GM12878 (cell line): ENCODE measurements around the gene NUBP1. TPM values are rescaled to one million over a fixed set of nuclear protein-coding genes. Genes with fewer than 3 reads are reported as not detected.

Experiments
- ATAC-seq: fragments of 200-7000 bp; cut with Tn5 transposase; 3 replicates; pipeline ENCODE4 v1.9.1; 2020; ENCODE audit warnings: mild to moderate bottlenecking, moderate library complexity
- BruUV-seq: library from RNA; stranded (reverse); fragments of 400-500 nt; replicated peaks from 2 replicates; lab custom pipeline; 2021; lab: Mats Ljungman, UMichigan
- CTCF ChIA-PET: fragments of 300-600 bp; sonication (Branson Sonifier 250); formaldehyde crosslinking; extraction: SDS; loops from one replicate; lab custom pipeline; 2021; ENCODE audit warnings: inconsistent platforms; lab: Yijun Ruan, JAX
- POLR2A ChIA-PET: fragments of 350-600 bp; formaldehyde crosslinking; extraction: SDS; loops from one replicate; lab custom pipeline; 2021; ENCODE audit warnings: inconsistent platforms; lab: Charles Lee
- RAD21 ChIA-PET: fragments of 300-600 bp; sonication (Branson Sonifier 250); formaldehyde crosslinking; loops from one replicate; lab custom pipeline; 2023; ENCODE audit warnings: antibody characterized with exemption; ENCODE audit not compliant: unreplicated experiment; lab: Charles Lee
- SMC1A ChIA-PET: fragments of 300-600 bp; sonication (Branson Sonifier 250); formaldehyde crosslinking; loops from one replicate; lab custom pipeline; 2023; ENCODE audit not compliant: unreplicated experiment, uncharacterized antibody; lab: Charles Lee
- DNase-seq: peaks from one replicate; pipeline ENCODE4 v3.0.0-alpha.2; 2011; ENCODE audit warnings: low read depth, low spot score
- FAIRE-seq: peaks from 3 replicates; lab custom pipeline; 2011; peaks lifted over from hg19 to GRCh38; lab: Jason Lieb, UNC
- H2AFZ ChIP-seq: 2 replicates; pipeline ENCODE4 v1.6.0; 2011; ENCODE audit warnings: low read depth, low read length, control low read depth; ENCODE audit not compliant: control insufficient read depth
- H3K27ac ChIP-seq: 2 replicates; pipeline ENCODE4 v1.5.1; 2011; ENCODE audit warnings: control low read depth; ENCODE audit not compliant: control insufficient read depth, insufficient read depth
- H3K27me3 ChIP-seq, 2 experiments: replicated peaks in 1 of 2; 2 replicates each; pipeline versions ENCODE4 v1.6.0 to v1.6.1; 2011; ENCODE audit warnings: low read length in 1 of 2; ENCODE audit not compliant: control insufficient read depth in 2 of 2, insufficient read depth in 2 of 2
- H3K36me3 ChIP-seq, 2 experiments: 2 replicates each; pipeline ENCODE4 v1.5.1; 2011; ENCODE audit warnings: low read length in 1 of 2; ENCODE audit not compliant: control insufficient read depth in 2 of 2, insufficient read depth in 2 of 2
- H3K4me1 ChIP-seq: 2 replicates; pipeline ENCODE4 v1.6.1; 2011; ENCODE audit warnings: mild to moderate bottlenecking, low read length, moderate library complexity, mixed read lengths; ENCODE audit not compliant: control insufficient read depth, insufficient read depth
- H3K4me2 ChIP-seq: 2 replicates; pipeline ENCODE4 v1.6.0; 2011; ENCODE audit warnings: control low read depth; ENCODE audit not compliant: control insufficient read depth, insufficient read depth
- H3K4me3 ChIP-seq: fragments of 200-600 bp; sonication (generic); 2 replicates; pipeline ENCODE4 v1.5.1; 2016
- H3K79me2 ChIP-seq: 2 replicates; pipeline ENCODE4 v1.6.0; 2011; ENCODE audit warnings: low read length; ENCODE audit not compliant: control insufficient read depth, insufficient read depth
- H3K9ac ChIP-seq: 2 replicates; pipeline ENCODE4 v1.8.0; 2011; ENCODE audit warnings: low read length, control low read depth, mixed read lengths; ENCODE audit not compliant: control insufficient read depth, insufficient read depth
- H3K9me3 ChIP-seq: replicated peaks from 3 replicates; pipeline ENCODE4 v1.5.1; 2011; ENCODE audit warnings: mild to moderate bottlenecking, low read length; ENCODE audit not compliant: control insufficient read depth, insufficient read depth
- H4K20me1 ChIP-seq: 2 replicates; pipeline ENCODE4 v1.6.0; 2011; ENCODE audit not compliant: control insufficient read depth, insufficient read depth
- ATF7 ChIP-seq: fragments of 450-650 bp; IDR thresholded peaks from 2 replicates; pipeline ENCODE4 v1.6.1; 2016; ENCODE audit warnings: low read depth, mild to moderate bottlenecking
- EED ChIP-seq: sonication (generic); IDR thresholded peaks from 2 replicates; pipeline ENCODE4 v1.6.1; 2016; ENCODE audit warnings: antibody characterized with exemption, low read depth
- HDAC6 ChIP-seq: fragments of 200-600 bp; sonication (generic); IDR thresholded peaks from one replicate; pipeline ENCODE4 v1.8.0; 2017; ENCODE audit warnings: antibody characterized with exemption; ENCODE audit not compliant: unreplicated experiment
- NR2C1 ChIP-seq: fragments of 450-650 bp; IDR thresholded peaks from 2 replicates; pipeline ENCODE4 v1.6.1; 2017; ENCODE audit warnings: antibody characterized with exemption, mild to moderate bottlenecking, moderate library complexity
- POLR2A ChIP-seq: IDR thresholded peaks from 2 replicates; pipeline ENCODE4 v1.6.1; 2011; ENCODE audit warnings: low read depth, mild to moderate bottlenecking, low read length
- RAD21 ChIP-seq: IDR thresholded peaks from 2 replicates; pipeline ENCODE4 v1.6.1; 2011; ENCODE audit warnings: mild to moderate bottlenecking, low read depth, low read length, moderate library complexity; ENCODE audit not compliant: insufficient read depth
- TCF12 ChIP-seq: IDR thresholded peaks from 2 replicates; pipeline ENCODE4 v1.6.1; 2011; ENCODE audit warnings: low read depth, mild to moderate bottlenecking, low read length
- TCF3 ChIP-seq: IDR thresholded peaks from 2 replicates; pipeline ENCODE4 v1.6.1; 2012; ENCODE audit warnings: low read depth, mild to moderate bottlenecking, low read length, borderline replicate concordance; ENCODE audit not compliant: insufficient read depth
- TCF7 ChIP-seq: IDR thresholded peaks from 2 replicates; pipeline ENCODE4 v1.6.1; 2014; ENCODE audit warnings: antibody characterized with exemption, borderline replicate concordance
- ZBTB33 ChIP-seq: fragments of 450-650 bp; IDR thresholded peaks from 2 replicates; pipeline ENCODE4 v1.6.1; 2017; ENCODE audit warnings: mild to moderate bottlenecking
- WGBS: methylation state at CpG from one replicate; pipeline ENCODE4 v1.1.6; 2016; ENCODE audit warnings: low lambda C conversion rate; ENCODE audit not compliant: insufficient replicate concordance, insufficient coverage; ENCODE audit errors: missing lambda C conversion rate; 5-methylcytosine and 5-hydroxymethylcytosine counted together
- in situ Hi-C: fragments of 300-500 bp; cut with MboI; formaldehyde crosslinking; loops from 9 replicates; pipeline ENCODE4 v1.14.3; 2018; ENCODE audit warnings: mixed read lengths
- intact Hi-C: fragments of 100-400 bp; cut with micrococcal nuclease; formaldehyde crosslinking; loops from one replicate; pipeline ENCODE4 v1.14.2; 2022; ENCODE audit not compliant: unreplicated experiment
- polyA plus RNA-seq, 11 experiments: library from polyadenylated mRNA; depleted of rRNA in 4 of 11; unstranded in 6 of 11; stranded (reverse) in 5 of 11; fragments of >200 nt; fragmentation: Nextera tagmentation in 4 of 11; fragmentation: Illumina TruSeq in 1 of 11; extraction: Ambion mirVana in 4 of 11; extraction: Trizol in 1 of 11; gene quantifications; 1 replicate in 1 of 11; 2 replicates in 10 of 11; pipeline versions ENCODE4 v1.2.1 to v1.2.3, GENCODE V29; 2011 to 2016; ENCODE audit warnings: inconsistent platforms in 2 of 11, missing spikeins in 2 of 11, low read depth in 1 of 11
- total RNA-seq, 4 experiments: library from RNA; depleted of rRNA in 3 of 4; stranded (reverse); fragments of >200 nt in 3 of 4; fragmentation: Illumina TruSeq in 1 of 4; extraction: Trizol in 1 of 4; gene quantifications; 2 replicates each; pipeline versions ENCODE4 v1.2.1 to v1.2.3, GENCODE V29; 2013 to 2021
- TF ChIP-seq, protein P1 (sequence below): IDR thresholded peaks from 2 replicates; pipeline ENCODE4 v1.6.1; 2011; ENCODE audit warnings: borderline replicate concordance, low read depth, mild to moderate bottlenecking, moderate library complexity, low read length; ENCODE audit not compliant: insufficient read depth, poor library complexity, severe bottlenecking

The NUBP1 gene
- total and polyA plus RNA-seq, 10 of the 15 experiments (the other 5 are each of a cell fraction or from before 2014, with no cell fraction given): 31.0 to 74.9 (median 58.3) TPM

DNA sequence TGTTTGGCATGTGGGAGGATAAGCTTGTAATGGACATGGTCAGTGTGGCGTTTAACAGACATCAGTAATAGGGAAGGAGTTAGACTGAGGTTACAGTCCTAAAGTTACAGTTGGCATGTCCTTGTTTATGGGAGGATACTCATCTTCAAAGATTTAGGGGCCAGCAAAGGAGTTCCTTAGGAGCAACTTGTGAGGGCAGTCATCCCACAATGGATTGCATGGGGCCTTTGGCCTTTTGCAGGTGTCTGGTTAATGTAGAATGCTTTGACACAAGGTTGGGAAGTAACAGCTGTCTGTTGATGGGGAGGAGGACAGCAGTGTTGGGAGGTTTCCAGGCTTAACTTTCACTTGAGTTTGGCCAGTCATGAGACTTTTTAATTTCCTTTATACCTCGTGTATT is 2.2 kb downstream of the NUBP1 start:
- ChIA-PET RAD21 (interaction anchor here (1.2 to 4.0 kb wide), 4 partner anchors 8 to 141 kb away, joined by 3 to 52 read pairs (median 11); partner anchors contain the start of gene CIITA), POLR2A (interaction anchor here (1.0 to 2.6 kb wide), 3 partner anchors 30 to 196 kb away, joined by 3 to 7 read pairs (median 6); partner anchors contain the start of gene DEXI), SMC1A (interaction anchor here (0.9 to 3.8 kb wide), 5 partner anchors 10 to 173 kb away, joined by 3 to 22 read pairs (median 7); partner anchors contain the start of gene CIITA), CTCF (no interaction called here)
- FAIRE-seq (no peak), ATAC-seq (no peak), DNase-seq (no peak)
- peaks cover 24% of the 10 kb centered on the region for H3K4me1 ChIP-seq
- H3K27me3 ChIP-seq: no peaks in the 10 kb centered on the region
- no peak for TF ChIP-seq ZBTB33
- TF ChIP-seq, protein P1, sequence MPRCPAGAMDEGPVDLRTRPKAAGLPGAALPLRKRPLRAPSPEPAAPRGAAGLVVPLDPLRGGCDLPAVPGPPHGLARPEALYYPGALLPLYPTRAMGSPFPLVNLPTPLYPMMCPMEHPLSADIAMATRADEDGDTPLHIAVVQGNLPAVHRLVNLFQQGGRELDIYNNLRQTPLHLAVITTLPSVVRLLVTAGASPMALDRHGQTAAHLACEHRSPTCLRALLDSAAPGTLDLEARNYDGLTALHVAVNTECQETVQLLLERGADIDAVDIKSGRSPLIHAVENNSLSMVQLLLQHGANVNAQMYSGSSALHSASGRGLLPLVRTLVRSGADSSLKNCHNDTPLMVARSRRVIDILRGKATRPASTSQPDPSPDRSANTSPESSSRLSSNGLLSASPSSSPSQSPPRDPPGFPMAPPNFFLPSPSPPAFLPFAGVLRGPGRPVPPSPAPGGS: no peak
- TF ChIP-seq TCF12: no peak
- no peak for TF ChIP-seq HDAC6
- no peak for TF ChIP-seq EED
- TF ChIP-seq ATF7: no peak
- TF ChIP-seq RAD21: no peak
- no peak for TF ChIP-seq NR2C1
- TF ChIP-seq TCF3: no peak
- no peak for TF ChIP-seq TCF7
- no peak for TF ChIP-seq POLR2A
- intact Hi-C loops: no loop called here
- H3K27ac ChIP-seq: no peak overlapping the region
- H3K36me3 ChIP-seq: peaks cover 1 to 13% of the 10 kb centered on the region in 2 experiments; a peak in 2 of 4 replicates
- H3K9me3 ChIP-seq: no peaks in the 10 kb centered on the region
- no peak overlapping the region for H2AFZ ChIP-seq
- WGBS: 98% methylated on average over 2 of the region's 2 CpGs
- in situ Hi-C loops: no loop called here
- no peak overlapping the region for H3K4me3 ChIP-seq
- peak overlapping the region; percentile 13 for H3K4me2 ChIP-seq
- H3K79me2 ChIP-seq: peaks cover 4% of the 10 kb centered on the region
- no TSS peak for BruUV-seq
- H3K9ac ChIP-seq: no peak overlapping the region
- no peaks in the 10 kb centered on the region for H4K20me1 ChIP-seq
